Upper lobe of left lung (tissue), 6 donors: Measurements from ENCODE around the gene ZNF407. TPM values are rescaled to one million over a fixed set of nuclear protein-coding genes. Genes with fewer than 3 reads are reported as not detected.

Experiments
- ATAC-seq, 2 donors: fragments of 200-7000 bp; cut with Tn5 transposase; one replicate each; pipeline ENCODE4 v1.9.1; 2022; ENCODE audit warnings: mild to moderate bottlenecking in 2 of 2, moderate library complexity in 2 of 2; ENCODE audit not compliant: low FRiP score in 2 of 2
- DNase-seq, 2 donors: peaks; one replicate each; pipeline ENCODE4 v3.0.0-alpha.2; 2019 to 2020
- H3K27ac ChIP-seq, 4 donors: fragments of 200-600 bp; sonication (generic); one replicate each; pipeline ENCODE4 v1.5.1; 2016 to 2019
- H3K27me3 ChIP-seq, 4 donors: fragments of 200-600 bp; sonication (generic); one replicate each; pipeline ENCODE4 v1.5.1; 2017 to 2019
- H3K36me3 ChIP-seq, 4 donors: fragments of 200-600 bp; sonication (generic); one replicate each; pipeline ENCODE4 v1.5.1; 2016 to 2019
- H3K4me1 ChIP-seq, 4 donors: fragments of 200-600 bp; sonication (generic); one replicate each; pipeline ENCODE4 v1.5.1; 2018 to 2019
- H3K4me3 ChIP-seq, 4 donors: fragments of 200-600 bp; sonication (generic); one replicate each; pipeline ENCODE4 v1.5.1; 2017 to 2019; ENCODE audit warnings: mild to moderate bottlenecking in 2 of 4, moderate library complexity in 1 of 4
- H3K9me3 ChIP-seq, 4 donors: fragments of 200-600 bp; sonication (generic); one replicate each; pipeline ENCODE4 v1.5.1; 2018 to 2019
- CTCF ChIP-seq, 6 experiments: fragments of 450-650 bp in 4 of 6; fragments of 200-600 bp in 2 of 6; sonication (generic) in 2 of 6; IDR thresholded peaks; one replicate each; pipeline ENCODE4 v1.5.1; 2016 to 2019; ENCODE audit warnings: antibody characterized with exemption in 6 of 6
- EP300 ChIP-seq, 4 donors: sonication (generic); formaldehyde crosslinking; IDR thresholded peaks; one replicate each; pipeline ENCODE4 v1.5.1; 2017; ENCODE audit warnings: antibody characterized with exemption in 4 of 4, control low read depth in 2 of 4
- POLR2A ChIP-seq, 4 donors: fragments of 450-650 bp; IDR thresholded peaks; one replicate each; pipeline ENCODE4 v1.5.1; 2016 to 2017; ENCODE audit warnings: antibody characterized with exemption in 4 of 4, mild to moderate bottlenecking in 2 of 4
- POLR2AphosphoS5 ChIP-seq, 2 donors: sonication (generic); formaldehyde crosslinking; IDR thresholded peaks; one replicate each; pipeline ENCODE4 v1.5.1; 2017; ENCODE audit warnings: antibody characterized with exemption in 2 of 2
- WGBS, 2 donors: methylation state at CpG; one replicate each; pipeline ENCODE4 v1.1.5; 2017 to 2018; 5-methylcytosine and 5-hydroxymethylcytosine counted together
- total RNA-seq, 6 donors: library from RNA; depleted of rRNA in 4 of 6; stranded (reverse); fragments of >200 nt in 4 of 6; gene quantifications; one replicate each; pipeline versions ENCODE4 v1.1.0 to v1.2.1, GENCODE V29; 2016 to 2021
- donor health status: DM: no; HTN: no; CAD: no; lungs with moderate emphysema.
- donor health status: DM: no; HTN: yes; CAD: no; lungs with severe emphysema.

ZNF407 gene
- total RNA-seq, 6 donors from 2014 or later = 12.2 to 77.5 (median 17.1) TPM

- 96 to 97% methylated on average over 4 of the region's 4 CpGs for WGBS, 2 donors
- Histone ChIP-seq H3K36me3 (no peaks in the 10 kb centered on the region), H3K27ac (no peak overlapping the region), H3K27me3 (no peaks in the 10 kb centered on the region), H3K9me3 (no peaks in the 10 kb centered on the region), H3K4me1 (no peaks in the 10 kb centered on the region), H3K4me3 (no peak overlapping the region)
- no peak for ATAC-seq
- TF ChIP-seq CTCF (IDR thresholded peaks at IDR 0.05) = no peak
- no peak for TF ChIP-seq POLR2A (IDR thresholded peaks at IDR 0.05)
- no peak for TF ChIP-seq POLR2AphosphoS5 (IDR thresholded peaks at IDR 0.05)
- no peak for TF ChIP-seq EP300 (IDR thresholded peaks at IDR 0.05)
- DNase-seq = no peak
These were observed 391.5 kb downstream of the ZNF407 start for GRCh38 chr18:74989134-74989533.

GRCh38 chr18:74990563-74991081 is 393.0 kb downstream of the ZNF407 start:
- no peak for TF ChIP-seq CTCF (IDR thresholded peaks at IDR 0.05)
- H3K27me3 ChIP-seq = no peaks in the 10 kb centered on the region
- no peaks in the 10 kb centered on the region for H3K9me3 ChIP-seq
- DNase-seq = no peak
- WGBS, 2 donors = 61 to 69% methylated on average over 4 of the region's 4 CpGs
- ATAC-seq = peak; percentile 30 to 64
- no peaks in the 10 kb centered on the region for H3K36me3 ChIP-seq
- H3K4me3 ChIP-seq = no peak overlapping the region
- H3K4me1 ChIP-seq = peaks cover 0 to 4% (median 1%) of the 10 kb centered on the region in 4 donors
- peak overlapping the region; percentile 11 to 61 (median 40) for H3K27ac ChIP-seq

GRCh38 chr18:74994502-74995418 is 397.1 kb downstream of the ZNF407 start:
- no peaks in the 10 kb centered on the region for H3K36me3 ChIP-seq
- peak; percentile 61 to 66 for ATAC-seq
- no peak for DNase-seq

GRCh38 chr18:74995419-74995736 is 397.7 kb downstream of the ZNF407 start:
- TF ChIP-seq POLR2A (IDR thresholded peaks at IDR 0.05) (no peak), EP300 (IDR thresholded peaks at IDR 0.05) (no peak), CTCF (IDR thresholded peaks at IDR 0.05) (no peak)
- peaks cover 0 to 4% (median 1%) of the 10 kb centered on the region in 4 donors for H3K4me1 ChIP-seq
- peak overlapping the region; percentile 22 to 61 (median 55) for H3K27ac ChIP-seq
- no peaks in the 10 kb centered on the region for H3K36me3 ChIP-seq
- 75 to 89% methylated on average over 2 of the region's 2 CpGs for WGBS, 2 donors
- no peak for ATAC-seq
- no peak overlapping the region for H3K4me3 ChIP-seq
- H3K27me3 ChIP-seq = no peaks in the 10 kb centered on the region
- H3K9me3 ChIP-seq = no peaks in the 10 kb centered on the region
- no peak for DNase-seq

More at GRCh38 chr18:74994502-74995418, 397.1 kb downstream of the ZNF407 start:
- no peaks in the 10 kb centered on the region for H3K27me3 ChIP-seq
- no peaks in the 10 kb centered on the region for H3K9me3 ChIP-seq
- H3K4me3 ChIP-seq = no peak overlapping the region
- TF ChIP-seq POLR2AphosphoS5 (IDR thresholded peaks at IDR 0.05) (peak in 1 of 2 donors; percentile 9), EP300 (IDR thresholded peaks at IDR 0.05) (no peak), POLR2A (IDR thresholded peaks at IDR 0.05) (peak in 1 of 4 donors; percentile 44), CTCF (IDR thresholded peaks at IDR 0.05) (no peak)
- peaks cover 0 to 4% (median 1%) of the 10 kb centered on the region in 4 donors for H3K4me1 ChIP-seq
- 70 to 71% methylated on average over 19 of the region's 19 CpGs for WGBS, 2 donors
- H3K27ac ChIP-seq = peak overlapping the region; percentile 22 to 61 (median 55)
